Glomerular visceral epithelial cell (primary cell): ENCODE data around the gene FMR1.

Experiments used
- DNase-seq: peaks from one replicate; pipeline ENCODE4 v3.0.0-alpha.2; 2016; ENCODE audit errors: extremely low spot score

The FMR1 gene

GRCh38 chrX:147911192-147912022 lies at the start of gene FMR1:
Gene FMR1 (plus strand): TSS chrX:147911919. CDS start chrX:147912180, 261 bp downstream.
- DNase-seq: peak; percentile 93

DNA sequence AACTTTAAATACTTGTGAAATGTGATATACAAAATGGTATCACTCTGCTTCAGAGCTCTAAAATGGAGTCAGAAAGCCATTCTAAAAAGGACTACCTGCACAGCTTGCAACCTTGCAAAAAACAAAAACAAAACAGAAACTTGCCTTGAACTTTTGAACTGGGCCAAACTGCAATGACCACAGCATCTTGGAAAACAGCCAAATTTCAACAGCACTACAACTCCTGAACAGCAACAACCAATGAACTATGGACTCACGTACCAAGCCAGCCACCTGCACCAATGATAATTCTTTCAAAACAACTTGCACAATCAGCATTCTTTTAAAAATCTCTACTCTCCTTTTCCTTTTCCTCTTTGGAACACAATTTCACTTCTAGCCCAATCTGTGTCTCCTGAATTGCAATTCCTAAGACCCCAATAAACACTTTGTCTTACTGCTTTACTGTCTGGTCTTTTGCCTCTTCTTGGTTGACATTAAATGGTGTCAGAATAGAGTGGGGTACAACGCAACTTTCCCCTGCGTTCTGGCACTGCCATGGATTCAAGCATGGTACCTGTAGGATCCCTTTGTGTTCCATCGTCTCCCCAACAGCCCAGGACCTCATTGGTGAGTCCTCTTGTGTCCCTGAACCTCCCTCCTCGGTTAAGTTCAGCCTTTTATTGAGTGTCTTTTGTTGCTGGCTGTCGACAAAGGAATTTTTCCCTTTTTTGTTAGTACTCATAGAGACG lies 35.7 kb upstream of the FMR1 start:
- peak; percentile 1 for DNase-seq

DNA sequence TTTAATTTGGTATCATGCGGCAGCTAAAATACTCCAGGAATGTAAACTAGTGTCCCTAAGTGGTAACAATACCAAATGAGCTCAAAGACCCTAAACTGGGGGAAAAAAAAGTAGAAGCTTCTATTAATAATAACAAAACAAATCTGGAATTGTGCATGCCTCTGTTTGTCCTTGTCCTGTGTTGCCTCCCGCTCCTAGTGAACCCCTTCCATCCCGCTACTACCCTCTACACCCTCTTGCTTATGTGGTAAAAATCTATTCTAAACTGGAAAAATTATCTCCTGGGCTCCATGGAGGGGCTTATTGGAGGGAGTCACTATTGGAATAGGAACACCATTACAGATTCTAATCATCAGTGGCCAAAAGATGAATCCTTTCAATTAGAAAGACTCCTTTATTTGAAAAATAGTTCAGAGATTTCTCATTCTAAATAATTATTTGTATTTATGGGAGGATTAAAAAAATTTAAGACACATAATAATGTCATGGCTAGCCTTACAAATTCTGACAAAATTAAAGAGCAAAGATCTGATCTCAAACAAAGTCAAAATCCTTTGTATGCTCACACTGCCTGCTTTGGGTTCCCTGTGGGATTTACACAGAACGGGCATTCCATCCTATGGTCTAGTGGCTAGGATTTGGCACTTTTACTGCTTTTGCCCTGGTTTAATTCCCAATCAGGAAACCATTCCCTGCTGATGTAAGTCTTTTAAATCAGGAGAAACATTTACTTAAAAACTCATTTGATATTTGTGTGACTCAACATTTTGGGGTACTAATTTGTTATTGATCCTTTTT lies 34.7 kb upstream of the FMR1 start:
- no peak for DNase-seq

GRCh38 chrX:147877726-147878125 lies 34.0 kb upstream of the FMR1 start:
- no peak for DNase-seq

DNA sequence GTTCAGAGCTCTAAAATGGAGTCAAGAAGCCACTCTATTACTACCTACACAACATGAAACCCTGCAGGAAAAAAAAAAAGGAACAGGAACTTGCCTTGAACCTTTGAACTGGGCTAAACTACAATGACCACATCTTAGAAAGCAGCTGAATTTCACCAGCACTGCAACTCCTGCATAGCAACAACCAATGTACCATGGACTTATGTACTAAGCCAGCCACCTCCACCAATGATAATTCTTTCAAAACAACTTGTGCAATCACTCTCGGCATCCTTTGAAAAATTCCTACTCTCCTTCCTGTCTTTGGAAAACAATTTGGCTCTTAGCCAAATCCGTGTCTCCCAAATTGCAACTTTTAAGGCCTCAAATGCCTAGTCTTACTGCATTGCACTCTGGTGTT lies 26.8 kb upstream of the FMR1 start:
- DNase-seq: no peak

DNA sequence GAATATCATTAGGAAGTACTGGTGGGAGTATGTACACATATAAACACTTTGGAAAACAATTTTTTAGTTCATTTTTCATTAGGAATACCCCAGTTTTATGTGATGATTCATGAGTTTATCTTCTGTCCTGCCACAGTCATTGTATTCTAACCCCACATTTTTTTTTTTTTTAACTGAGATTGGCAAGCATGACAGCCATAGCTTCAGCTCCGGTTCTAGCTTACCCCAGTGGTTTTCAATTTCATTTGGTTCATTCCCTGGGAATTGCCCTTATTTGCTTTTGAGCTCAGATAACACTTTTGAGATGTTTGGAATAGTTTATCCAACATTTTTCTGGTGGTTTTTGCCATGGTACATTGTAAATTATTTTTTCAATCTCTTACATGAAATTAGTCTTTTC lies 21.0 kb upstream of the FMR1 start:
- DNase-seq: no peak

- no peak for DNase-seq
Observed at GRCh38 chrX:147891896-147892295, 19.8 kb upstream of the FMR1 start.

GRCh38 chrX:147893741-147894140 lies 18.0 kb upstream of the FMR1 start:
- no peak for DNase-seq

DNA sequence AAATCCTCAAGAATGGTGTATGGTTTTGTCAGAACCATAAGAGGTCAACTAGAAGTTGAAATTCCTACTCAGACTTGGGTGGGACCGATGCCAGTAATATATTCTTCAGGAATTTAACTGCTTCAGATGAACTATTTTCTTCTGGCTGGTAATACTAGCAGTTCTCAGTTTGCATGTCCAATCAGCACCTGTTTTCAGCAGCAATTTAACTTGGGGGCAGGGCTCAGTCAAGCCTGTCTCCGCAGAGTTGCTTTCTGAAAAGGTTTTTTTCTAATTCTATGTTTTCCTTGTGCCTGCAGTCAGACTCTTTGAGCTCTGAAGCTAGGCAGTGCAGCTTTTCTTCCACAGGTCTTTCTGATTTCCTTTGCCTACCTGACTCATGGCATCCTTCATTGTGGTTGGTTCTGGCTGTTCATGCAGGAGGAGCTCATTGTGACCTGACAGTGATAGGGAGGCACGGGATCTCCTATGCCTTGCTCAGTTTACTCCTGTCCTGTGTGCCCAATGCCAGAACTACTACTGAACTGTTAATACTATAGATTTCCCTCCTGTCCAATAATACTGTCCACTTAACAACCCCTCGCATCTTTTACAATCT lies 17.3 kb upstream of the FMR1 start:
- no peak for DNase-seq

DNA sequence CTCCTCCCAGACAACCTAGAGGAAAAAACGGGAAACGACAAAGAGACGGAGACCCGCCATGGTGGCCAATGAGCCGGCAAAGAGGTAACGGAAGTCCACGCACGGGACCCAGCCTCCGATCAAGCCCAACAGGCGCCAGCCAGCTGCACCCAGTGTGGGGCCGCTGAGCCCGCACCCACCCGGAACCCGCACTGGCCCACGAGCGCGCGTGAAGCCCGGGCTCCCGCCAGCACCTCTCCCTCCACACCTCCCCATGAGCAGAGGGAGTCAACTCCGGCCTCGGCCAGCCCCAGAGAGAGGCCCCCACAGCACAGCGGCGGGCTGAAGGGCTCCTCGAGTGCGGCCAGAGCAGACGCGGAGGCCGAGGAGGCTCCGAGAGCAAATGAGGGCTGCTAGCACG lies 14.6 kb upstream of the FMR1 start:
- DNase-seq: no peak

GRCh38 chrX:147898951-147899350 lies 12.8 kb upstream of the FMR1 start:
- no peak for DNase-seq

GRCh38 chrX:147899379-147900114 lies 12.2 kb upstream of the FMR1 start:
- DNase-seq: no peak

DNA sequence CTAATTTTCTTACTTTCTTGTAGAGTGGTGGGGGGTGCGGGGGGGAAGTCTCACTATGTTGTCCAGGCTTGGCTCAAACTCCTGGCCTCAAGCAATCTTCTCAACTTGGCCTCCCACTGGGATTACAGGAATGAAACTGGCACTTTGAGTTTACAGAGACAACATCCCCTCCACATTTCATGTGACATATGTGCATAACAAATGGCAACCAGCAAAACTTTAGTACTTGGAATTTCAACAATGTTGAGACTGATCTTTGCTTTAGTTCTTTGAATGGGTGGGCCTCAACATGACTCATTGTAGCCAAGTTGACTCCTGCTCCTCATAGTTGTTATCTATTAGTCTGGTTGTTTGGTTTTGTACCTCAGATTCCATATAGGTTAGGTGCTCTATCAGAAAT lies 11.4 kb upstream of the FMR1 start:
- DNase-seq: no peak

DNA sequence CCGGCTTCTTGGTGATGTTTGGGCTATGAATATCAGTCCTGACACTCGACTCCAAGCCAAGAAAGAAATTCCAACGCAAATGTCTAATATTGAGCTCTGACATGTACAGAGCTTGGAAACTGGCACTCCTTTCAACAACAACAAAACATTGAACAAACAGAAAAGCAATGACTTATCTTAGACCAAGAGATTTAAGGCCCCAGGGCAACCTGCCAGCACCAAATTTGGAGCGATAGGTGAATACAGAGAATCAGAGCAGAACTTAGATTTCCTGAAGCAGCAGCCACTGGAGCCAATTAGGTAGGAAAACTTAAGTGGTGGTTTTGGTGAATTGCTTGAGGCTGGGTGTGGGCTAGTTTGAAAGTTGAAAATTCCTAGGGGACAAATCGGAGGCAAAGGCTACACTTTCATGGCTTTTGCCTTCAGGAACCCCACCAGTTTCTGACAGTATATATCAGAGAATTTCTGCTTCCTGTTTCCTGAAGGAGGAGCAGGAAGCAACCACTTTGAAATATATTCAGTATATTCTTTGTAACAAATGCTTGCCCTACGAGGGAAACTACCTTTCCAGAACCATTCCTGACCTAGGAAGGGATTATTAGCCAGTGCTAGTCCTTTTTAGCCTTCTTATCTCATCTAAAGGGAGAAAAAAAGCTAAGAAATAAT lies 10.1 kb upstream of the FMR1 start:
- DNase-seq: no peak

- no peak for DNase-seq
Observed at GRCh38 chrX:147902270-147902669, 9.4 kb upstream of the FMR1 start.

GRCh38 chrX:147908106-147908505 lies 3.6 kb upstream of the FMR1 start:
- no peak for DNase-seq

GRCh38 chrX:147910607-147911006 lies 1.1 kb upstream of the FMR1 start:
- no peak for DNase-seq

DNA sequence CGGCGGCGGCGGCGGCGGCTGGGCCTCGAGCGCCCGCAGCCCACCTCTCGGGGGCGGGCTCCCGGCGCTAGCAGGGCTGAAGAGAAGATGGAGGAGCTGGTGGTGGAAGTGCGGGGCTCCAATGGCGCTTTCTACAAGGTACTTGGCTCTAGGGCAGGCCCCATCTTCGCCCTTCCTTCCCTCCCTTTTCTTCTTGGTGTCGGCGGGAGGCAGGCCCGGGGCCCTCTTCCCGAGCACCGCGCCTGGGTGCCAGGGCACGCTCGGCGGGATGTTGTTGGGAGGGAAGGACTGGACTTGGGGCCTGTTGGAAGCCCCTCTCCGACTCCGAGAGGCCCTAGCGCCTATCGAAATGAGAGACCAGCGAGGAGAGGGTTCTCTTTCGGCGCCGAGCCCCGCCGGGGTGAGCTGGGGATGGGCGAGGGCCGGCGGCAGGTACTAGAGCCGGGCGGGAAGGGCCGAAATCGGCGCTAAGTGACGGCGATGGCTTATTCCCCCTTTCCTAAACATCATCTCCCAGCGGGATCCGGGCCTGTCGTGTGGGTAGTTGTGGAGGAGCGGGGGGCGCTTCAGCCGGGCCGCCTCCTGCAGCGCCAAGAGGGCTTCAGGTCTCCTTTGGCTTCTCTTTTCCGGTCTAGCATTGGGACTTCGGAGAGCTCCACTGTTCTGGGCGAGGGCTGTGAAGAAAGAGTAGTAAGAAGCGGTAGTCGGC lies 528 bp downstream of the FMR1 start:
- peak; percentile 30 for DNase-seq

DNA sequence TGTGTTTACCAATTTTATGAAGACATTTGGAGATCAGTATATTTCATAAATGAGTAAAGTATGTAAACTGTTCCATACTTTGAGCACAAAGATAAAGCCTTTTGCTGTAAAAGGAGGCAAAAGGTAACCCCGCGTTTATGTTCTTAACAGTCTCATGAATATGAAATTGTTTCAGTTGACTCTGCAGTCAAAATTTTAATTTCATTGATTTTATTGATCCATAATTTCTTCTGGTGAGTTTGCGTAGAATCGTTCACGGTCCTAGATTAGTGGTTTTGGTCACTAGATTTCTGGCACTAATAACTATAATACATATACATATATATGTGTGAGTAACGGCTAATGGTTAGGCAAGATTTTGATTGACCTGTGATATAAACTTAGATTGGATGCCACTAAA lies 1.9 kb downstream of the FMR1 start:
- no peak for DNase-seq

- DNase-seq: no peak
Observed at GRCh38 chrX:147914591-147914990, 2.9 kb downstream of the FMR1 start.
